Smooth muscle cell (in vitro differentiated cells): Measurements from ENCODE around the gene CREB3L1. TPM values are rescaled to one million over a fixed set of nuclear protein-coding genes. Genes with fewer than 3 reads are reported as not detected.

Source experiments
- DNase-seq: peaks from one replicate; lab custom pipeline; 2025; ENCODE audit not compliant: unreplicated experiment; lab: John Stamatoyannopoulos, UW
- H2AFZ ChIP-seq: fragments of 200-600 bp; sonication (generic); 2 replicates; pipeline ENCODE4 v1.6.0; 2016; ENCODE audit warnings: antibody characterized with exemption, low read depth, mild to moderate bottlenecking
- H3F3A ChIP-seq: fragments of 200-600 bp; sonication (generic); 2 replicates; pipeline ENCODE4 v1.6.0; 2017; ENCODE audit warnings: antibody characterized with exemption, low read depth
- H3K27ac ChIP-seq: fragments of 200-600 bp; sonication (generic); 2 replicates; pipeline ENCODE4 v1.5.1; 2016; ENCODE audit warnings: low read depth, mild to moderate bottlenecking
- H3K27me3 ChIP-seq: fragments of 200-600 bp; sonication (generic); 2 replicates; pipeline ENCODE4 v1.6.1; 2016; ENCODE audit warnings: low read depth, mild to moderate bottlenecking
- H3K36me3 ChIP-seq: fragments of 200-600 bp; sonication (generic); 2 replicates; pipeline ENCODE4 v1.5.1; 2016; ENCODE audit warnings: low read depth
- H3K4me1 ChIP-seq: fragments of 200-600 bp; sonication (generic); 2 replicates; pipeline ENCODE4 v1.5.1; 2016; ENCODE audit warnings: low read depth
- H3K4me2 ChIP-seq: fragments of 200-600 bp; sonication (generic); 2 replicates; pipeline ENCODE4 v1.6.0; 2016; ENCODE audit warnings: mild to moderate bottlenecking
- H3K4me3 ChIP-seq: fragments of 200-600 bp; sonication (generic); 2 replicates; pipeline ENCODE4 v1.5.1; 2016; ENCODE audit warnings: mild to moderate bottlenecking
- H3K79me2 ChIP-seq: fragments of 200-600 bp; sonication (generic); 2 replicates; pipeline ENCODE4 v1.6.0; 2016; ENCODE audit warnings: low read depth, mild to moderate bottlenecking
- H3K9ac ChIP-seq: fragments of 200-600 bp; sonication (generic); 2 replicates; pipeline ENCODE4 v1.6.0; 2016; ENCODE audit warnings: low read depth
- H3K9me3 ChIP-seq: fragments of 200-600 bp; sonication (generic); replicated peaks from 2 replicates; pipeline ENCODE4 v1.5.1; 2016; ENCODE audit warnings: low read depth
- H4K20me1 ChIP-seq: fragments of 200-600 bp; sonication (generic); 2 replicates; pipeline ENCODE4 v1.6.0; 2016; ENCODE audit warnings: low read depth
- CTCF ChIP-seq: fragments of 200-600 bp; sonication (generic); IDR thresholded peaks from 2 replicates; pipeline ENCODE4 v1.5.1; 2017; ENCODE audit warnings: borderline replicate concordance, mild to moderate bottlenecking, antibody characterized with exemption; ENCODE audit not compliant: insufficient read depth, poor library complexity, severe bottlenecking
- WGBS: methylation state at CpG from one replicate; pipeline ENCODE4 v1.1.7; 2016; ENCODE audit warnings: low lambda C conversion rate; 5-methylcytosine and 5-hydroxymethylcytosine counted together
- polyA plus RNA-seq: library from polyadenylated mRNA; unstranded; fragments of >200 nt; fragmentation: Nextera tagmentation; extraction: Ambion mirVana; gene quantifications from 2 replicates; pipeline ENCODE4 v1.2.1, GENCODE V29; 2016
- total RNA-seq: library from RNA; depleted of rRNA; stranded (reverse); fragments of >200 nt; gene quantifications from 2 replicates; pipeline ENCODE4 v1.2.3, GENCODE V29; 2014

CREB3L1 gene
- total and polyA plus RNA-seq, 2 experiments from 2014 or later, result 63.3 to 437 TPM

- Histone ChIP-seq H4K20me1 (peaks cover 88% of the 10 kb centered on the region), H3K27me3 (no peaks in the 10 kb centered on the region), H3K4me3 (no peak overlapping the region), H3K36me3 (no peaks in the 10 kb centered on the region), H3K79me2 (peaks cover 53% of the 10 kb centered on the region), H3K9me3 (no peaks in the 10 kb centered on the region), H3K9ac (peak overlapping the region; percentile 28), H3F3A (no peaks in the 10 kb centered on the region), H2AFZ (no peak overlapping the region), H3K4me1 (peaks cover 20% of the 10 kb centered on the region), H3K27ac (peak overlapping the region; percentile 38), H3K4me2 (peak overlapping the region; percentile 74)
- no peak for DNase-seq
- WGBS, result 55% methylated on average over 23 of the region's 26 CpGs
- TF ChIP-seq CTCF, result no peak
These were observed 84.1 kb downstream of the CREB3L1 start for GRCh38 chr11:46361283-46362155.

- H4K20me1 ChIP-seq, result peaks cover 88% of the 10 kb centered on the region
- no peak overlapping the region for H2AFZ ChIP-seq
These were observed 84.9 kb downstream of the CREB3L1 start for GRCh38 chr11:46362156-46363030.

GRCh38 chr11:46363031-46363407, 85.6 kb downstream of the CREB3L1 start:
- H3K4me3 ChIP-seq, result no peak overlapping the region
- peak overlapping the region; percentile 67 for H3K27ac ChIP-seq
- H3K4me2 ChIP-seq, result peak overlapping the region; percentile 43
- peak overlapping the region; percentile 65 for H3K9ac ChIP-seq
- H4K20me1 ChIP-seq, result peaks cover 87% of the 10 kb centered on the region
- H3K27me3 ChIP-seq, result no peaks in the 10 kb centered on the region
- H3K79me2 ChIP-seq, result peaks cover 41% of the 10 kb centered on the region
- H3K9me3 ChIP-seq, result no peaks in the 10 kb centered on the region
- H2AFZ ChIP-seq, result no peak overlapping the region
- H3K36me3 ChIP-seq, result no peaks in the 10 kb centered on the region
- H3F3A ChIP-seq, result no peaks in the 10 kb centered on the region
- H3K4me1 ChIP-seq, result peaks cover 17% of the 10 kb centered on the region
- no peak for TF ChIP-seq CTCF
- DNase-seq, result no peak
- WGBS, result 62% methylated on average over 9 of the region's 9 CpGs

More at GRCh38 chr11:46362156-46363030, 84.9 kb downstream of the CREB3L1 start:
- no peak for TF ChIP-seq CTCF
- WGBS, result 92% methylated on average over 20 of the region's 20 CpGs
- peak overlapping the region; percentile 74 for H3K4me2 ChIP-seq
- H3K79me2 ChIP-seq, result peaks cover 48% of the 10 kb centered on the region
- peak overlapping the region; percentile 65 for H3K9ac ChIP-seq
- no peak for DNase-seq
- H3K27ac ChIP-seq, result peak overlapping the region; percentile 67
- H3K27me3 ChIP-seq, result no peaks in the 10 kb centered on the region
- H3F3A ChIP-seq, result no peaks in the 10 kb centered on the region
- no peak overlapping the region for H3K4me3 ChIP-seq
- no peaks in the 10 kb centered on the region for H3K9me3 ChIP-seq
- no peaks in the 10 kb centered on the region for H3K36me3 ChIP-seq
- peaks cover 17% of the 10 kb centered on the region for H3K4me1 ChIP-seq
